H1 (cell line): ENCODE results near the gene ZRANB3. TPM values are rescaled to one million over a fixed set of nuclear protein-coding genes. Genes with fewer than 3 reads are reported as not detected.

Source experiments
- CBX5 ChIP-seq: fragments of 300-800, 300-1000 bp; sonication (generic); IDR thresholded peaks from 2 replicates; pipeline ENCODE4 v1.7.1; 2016; ENCODE audit warnings: antibody characterized with exemption, low read length, low read depth
- EP300 ChIP-seq, 2 experiments: IDR thresholded peaks; 1 replicate in 1 of 2; 2 replicates in 1 of 2; pipeline ENCODE4 v1.6.1; 2011 to 2012; ENCODE audit warnings: low read depth in 2 of 2, low read length in 2 of 2, mild to moderate bottlenecking in 2 of 2, borderline replicate concordance in 1 of 2, inconsistent platforms in 1 of 2, moderate library complexity in 1 of 2
- polyA plus RNA-seq, 7 experiments: library from polyadenylated mRNA; depleted of rRNA in 3 of 7; stranded (reverse) in 5 of 7; unstranded in 2 of 7; fragments of >200 nt in 5 of 7; fragments of 200-250 nt in 2 of 7; gene quantifications; 1 replicate in 5 of 7; 2 replicates in 1 of 7; 4 replicates in 1 of 7; pipeline versions ENCODE4 v1.2.1 to v1.2.3, GENCODE V29; 2011 to 2013; ENCODE audit warnings: missing spikeins in 2 of 7, mixed read lengths in 2 of 7
- total RNA-seq: library from RNA; stranded (reverse); fragmentation: NEBNext Ultra II Directional; extraction: Animal tissue kit (Norgen Biotek cat#: 25700); gene quantifications from 2 replicates; pipeline ENCODE4 v1.2.1, GENCODE V29; 2021
- TF ChIP-seq, protein P1 (sequence below), 3 experiments: IDR thresholded peaks; 1 replicate in 2 of 3; 2 replicates in 1 of 3; pipeline versions ENCODE4 v1.5.1 to v1.6.1; 2011; ENCODE audit warnings: low read length in 3 of 3, mild to moderate bottlenecking in 3 of 3, inconsistent platforms in 2 of 3, low read depth in 1 of 3, moderate library complexity in 1 of 3; ENCODE audit not compliant: insufficient read depth in 1 of 3; ENCODE audit errors: control extremely low read depth in 1 of 3
- TF ChIP-seq, protein P2 (sequence below): IDR thresholded peaks from 2 replicates; pipeline ENCODE4 v1.6.1; 2012; ENCODE audit warnings: low read length, inconsistent platforms

The ZRANB3 gene
- total and polyA plus RNA-seq, 2 of the 8 experiments (the other 6 are each of a cell fraction or from before 2014, with no cell fraction given), result 4.5 to 19.3 TPM

DNA sequence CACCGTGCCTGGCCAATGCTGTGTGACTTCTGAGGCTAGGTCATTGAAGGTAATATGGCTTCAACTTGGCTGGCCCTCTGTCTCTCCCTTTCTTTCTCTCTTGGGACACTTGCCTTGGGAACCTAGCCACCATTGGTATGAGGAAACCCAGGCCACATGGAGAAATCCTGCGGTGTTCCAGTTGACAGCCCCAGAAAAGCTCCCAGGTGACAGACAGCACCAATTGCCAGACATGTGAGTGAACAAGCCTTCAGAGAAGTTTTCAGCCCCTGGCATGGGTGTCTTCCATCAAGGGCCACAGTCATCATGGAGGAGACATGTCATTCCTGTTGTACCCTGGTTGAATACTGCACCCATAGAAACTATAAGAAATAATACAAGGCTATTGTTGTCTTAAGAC lies 292.4 kb downstream of the ZRANB3 start (continued):
- TF ChIP-seq, protein P1, sequence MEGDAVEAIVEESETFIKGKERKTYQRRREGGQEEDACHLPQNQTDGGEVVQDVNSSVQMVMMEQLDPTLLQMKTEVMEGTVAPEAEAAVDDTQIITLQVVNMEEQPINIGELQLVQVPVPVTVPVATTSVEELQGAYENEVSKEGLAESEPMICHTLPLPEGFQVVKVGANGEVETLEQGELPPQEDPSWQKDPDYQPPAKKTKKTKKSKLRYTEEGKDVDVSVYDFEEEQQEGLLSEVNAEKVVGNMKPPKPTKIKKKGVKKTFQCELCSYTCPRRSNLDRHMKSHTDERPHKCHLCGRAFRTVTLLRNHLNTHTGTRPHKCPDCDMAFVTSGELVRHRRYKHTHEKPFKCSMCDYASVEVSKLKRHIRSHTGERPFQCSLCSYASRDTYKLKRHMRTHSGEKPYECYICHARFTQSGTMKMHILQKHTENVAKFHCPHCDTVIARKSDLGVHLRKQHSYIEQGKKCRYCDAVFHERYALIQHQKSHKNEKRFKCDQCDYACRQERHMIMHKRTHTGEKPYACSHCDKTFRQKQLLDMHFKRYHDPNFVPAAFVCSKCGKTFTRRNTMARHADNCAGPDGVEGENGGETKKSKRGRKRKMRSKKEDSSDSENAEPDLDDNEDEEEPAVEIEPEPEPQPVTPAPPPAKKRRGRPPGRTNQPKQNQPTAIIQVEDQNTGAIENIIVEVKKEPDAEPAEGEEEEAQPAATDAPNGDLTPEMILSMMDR (IDR thresholded peaks at IDR 0.05; ENCODE audit: control extremely low read depth in 1 of 3, insufficient read depth in 1 of 3, low read depth in 1 of 3, low read length in 3 of 3), result no peak
- TF ChIP-seq CBX5, result no peak
- TF ChIP-seq, protein P2, sequence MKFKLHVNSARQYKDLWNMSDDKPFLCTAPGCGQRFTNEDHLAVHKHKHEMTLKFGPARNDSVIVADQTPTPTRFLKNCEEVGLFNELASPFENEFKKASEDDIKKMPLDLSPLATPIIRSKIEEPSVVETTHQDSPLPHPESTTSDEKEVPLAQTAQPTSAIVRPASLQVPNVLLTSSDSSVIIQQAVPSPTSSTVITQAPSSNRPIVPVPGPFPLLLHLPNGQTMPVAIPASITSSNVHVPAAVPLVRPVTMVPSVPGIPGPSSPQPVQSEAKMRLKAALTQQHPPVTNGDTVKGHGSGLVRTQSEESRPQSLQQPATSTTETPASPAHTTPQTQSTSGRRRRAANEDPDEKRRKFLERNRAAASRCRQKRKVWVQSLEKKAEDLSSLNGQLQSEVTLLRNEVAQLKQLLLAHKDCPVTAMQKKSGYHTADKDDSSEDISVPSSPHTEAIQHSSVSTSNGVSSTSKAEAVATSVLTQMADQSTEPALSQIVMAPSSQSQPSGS, result no peak
- TF ChIP-seq EP300 (IDR thresholded peaks at IDR 0.05; ENCODE audit: borderline replicate concordance in 1 of 2, low read depth in 2 of 2, low read length in 2 of 2), result no peak
